Stimulated activated CD8-positive, alpha-beta memory T cell treated with anti-CD3 and anti-CD28 coated beads, Interleukin-12 subunit alpha, Interleukin-12 subunit beta, amount 100 ng/mL, for 24 hours (primary cell): ENCODE data around the gene ZEB2.
"Not testable (repeated sequence)": the region's sequence is repeated elsewhere in the genome, so short reads cannot be mapped to it uniquely, and the experiment has no call there.

ENCODE experiments used
- DNase-seq: peaks from one replicate; pipeline ENCODE4 v3.0.0-alpha.2; 2020; ENCODE audit errors: extremely low read depth

Gene ZEB2

GRCh38 chr2:144383571-144384100 lies 136.3 kb downstream of the ZEB2 start:
- no peak for DNase-seq

- DNase-seq, result no peak
These were observed 137.1 kb downstream of the ZEB2 start for GRCh38 chr2:144382849-144383248.

GRCh38 chr2:144381716-144382115 lies 138.2 kb downstream of the ZEB2 start:
- DNase-seq, result no peak

DNA sequence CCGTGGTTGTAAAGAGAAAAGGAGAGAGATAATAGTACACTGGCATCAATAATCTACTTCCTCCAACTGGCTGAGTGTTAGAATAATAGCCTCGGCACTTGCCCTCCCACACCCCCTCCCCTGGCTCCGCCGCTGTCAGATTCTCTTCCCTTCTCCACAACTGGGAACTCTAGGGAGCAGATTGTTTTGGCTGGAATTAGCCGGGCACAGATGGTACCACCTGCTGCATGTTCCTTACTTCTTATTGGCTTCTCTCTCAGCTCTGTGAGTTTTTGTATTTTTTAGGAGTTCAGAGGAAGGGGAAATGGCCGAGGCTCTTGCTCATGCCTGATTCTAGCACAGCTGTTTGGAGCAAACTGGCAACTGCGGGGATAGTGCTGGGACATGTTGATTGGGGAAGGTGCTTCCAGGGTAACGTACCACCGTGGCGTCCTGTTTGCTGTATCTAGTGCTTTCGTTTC lies 140.0 kb downstream of the ZEB2 start:
- DNase-seq, result no peak

GRCh38 chr2:144378551-144378950 lies 141.4 kb downstream of the ZEB2 start:
- no peak for DNase-seq

DNA sequence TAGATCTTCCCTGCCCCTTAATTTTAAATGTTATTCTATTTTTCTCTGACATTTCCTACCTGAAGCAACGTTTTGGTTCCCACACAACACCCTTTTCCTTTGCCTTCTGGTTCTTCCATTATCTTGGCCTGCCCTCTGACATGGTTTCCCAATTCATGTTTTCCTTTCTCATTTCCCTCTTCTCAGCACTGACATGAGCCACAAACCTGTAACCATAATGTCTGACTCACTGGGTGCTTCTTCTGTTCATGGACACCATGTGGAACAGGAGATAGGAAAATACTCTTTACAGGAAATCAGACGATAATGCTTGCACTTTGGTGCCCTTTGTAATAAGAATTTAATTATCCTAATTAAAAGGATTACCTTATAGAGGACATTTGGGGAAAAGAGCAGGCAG lies 142.0 kb downstream of the ZEB2 start:
- no peak for DNase-seq

DNA sequence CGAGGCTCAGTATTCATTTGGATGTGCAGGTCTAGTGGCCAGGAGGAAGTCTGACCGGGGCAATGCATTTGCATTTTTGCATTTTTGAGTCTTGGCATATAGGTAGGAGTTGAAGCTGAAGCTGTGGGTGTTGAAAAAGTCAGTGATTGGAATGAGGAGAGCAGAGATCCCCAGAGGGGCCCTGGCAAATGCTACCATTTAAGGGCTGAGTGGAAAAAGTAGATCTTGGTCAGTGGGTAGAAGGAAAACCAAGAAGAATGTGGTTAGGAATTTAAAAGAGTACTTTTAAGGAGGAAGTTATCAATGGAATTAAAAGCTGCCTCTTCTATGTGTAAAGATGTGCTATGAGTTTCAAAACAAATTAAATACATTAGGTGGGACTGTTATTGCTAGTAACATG lies 143.0 kb downstream of the ZEB2 start:
- no peak for DNase-seq

DNA sequence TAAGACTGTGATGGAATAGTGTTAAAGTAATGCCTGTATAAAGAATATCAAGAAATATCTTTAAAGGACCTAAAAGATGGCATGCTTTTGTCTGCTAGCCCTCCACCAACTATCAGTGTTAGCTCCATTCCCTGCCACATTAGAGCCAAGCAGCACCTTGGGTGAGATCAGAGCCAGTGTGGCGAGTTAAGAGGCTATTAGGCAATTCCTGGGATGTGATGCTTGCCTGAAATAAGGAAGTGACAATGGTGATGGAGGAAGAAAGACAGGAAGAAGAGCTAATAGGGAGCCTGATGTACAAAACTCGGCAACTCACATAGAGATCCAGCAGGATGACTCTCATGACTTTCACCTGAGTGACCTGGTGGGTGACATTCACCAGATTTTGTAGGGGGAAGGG lies 143.5 kb downstream of the ZEB2 start:
- no peak for DNase-seq

DNA sequence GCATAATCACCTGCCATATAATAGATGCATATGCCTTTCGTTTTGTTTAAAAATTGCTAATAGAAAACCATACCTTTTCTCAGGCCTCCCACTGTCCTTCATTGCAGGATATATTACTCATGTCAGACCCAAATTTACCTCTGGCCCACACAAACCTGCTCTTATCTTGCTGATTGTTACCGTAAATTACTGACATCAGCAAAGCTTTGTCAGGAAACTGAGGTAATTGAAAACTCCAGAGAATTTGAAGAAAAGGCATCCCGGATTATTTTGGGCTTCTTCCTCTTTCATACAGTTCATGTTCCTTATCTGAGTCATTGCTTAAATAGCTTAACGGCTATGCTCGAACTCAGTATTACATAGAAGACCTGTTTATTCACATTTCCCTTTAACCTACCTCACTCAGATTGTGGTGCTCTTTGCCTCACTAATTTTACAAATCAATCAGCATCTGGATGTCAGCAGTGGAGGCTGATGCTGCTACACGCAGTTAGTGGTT lies 145.7 kb downstream of the ZEB2 start:
- no peak for DNase-seq

- DNase-seq, result no peak
These were observed 147.4 kb downstream of the ZEB2 start for GRCh38 chr2:144372410-144373080.

- no peak for DNase-seq
These were observed 148.9 kb downstream of the ZEB2 start for GRCh38 chr2:144370937-144371584.

- no peak for DNase-seq
These were observed 150.5 kb downstream of the ZEB2 start for GRCh38 chr2:144369416-144369815.

DNA sequence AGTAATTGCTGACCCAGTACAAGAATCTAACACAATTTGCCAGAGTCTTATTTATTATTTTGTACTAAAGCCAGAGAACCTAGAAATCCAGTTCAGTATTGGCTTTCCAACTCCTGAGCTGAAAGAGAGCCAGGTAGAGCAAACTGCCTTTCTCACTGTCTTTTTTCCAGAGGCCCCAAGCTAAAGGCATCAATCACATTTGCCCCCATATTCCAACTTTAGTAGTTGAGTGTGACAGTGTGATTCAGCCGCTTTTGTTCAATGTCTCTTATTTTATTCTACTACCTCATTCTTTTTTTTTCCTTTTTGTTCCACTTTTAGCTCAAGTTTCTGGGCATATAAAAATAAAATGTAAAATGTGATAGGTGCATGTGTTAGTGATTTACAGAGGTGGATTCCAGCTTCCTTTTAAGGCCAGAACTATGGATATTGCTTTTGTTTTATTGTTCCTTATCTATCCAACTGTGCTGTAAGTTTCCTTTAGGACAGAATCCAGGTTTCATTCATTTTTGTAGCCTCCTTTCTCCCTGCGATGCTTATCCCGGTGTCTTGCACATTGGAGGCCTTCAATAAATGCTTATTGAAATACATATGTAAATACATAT lies 153.0 kb downstream of the ZEB2 start:
- DNase-seq, result no peak

DNA sequence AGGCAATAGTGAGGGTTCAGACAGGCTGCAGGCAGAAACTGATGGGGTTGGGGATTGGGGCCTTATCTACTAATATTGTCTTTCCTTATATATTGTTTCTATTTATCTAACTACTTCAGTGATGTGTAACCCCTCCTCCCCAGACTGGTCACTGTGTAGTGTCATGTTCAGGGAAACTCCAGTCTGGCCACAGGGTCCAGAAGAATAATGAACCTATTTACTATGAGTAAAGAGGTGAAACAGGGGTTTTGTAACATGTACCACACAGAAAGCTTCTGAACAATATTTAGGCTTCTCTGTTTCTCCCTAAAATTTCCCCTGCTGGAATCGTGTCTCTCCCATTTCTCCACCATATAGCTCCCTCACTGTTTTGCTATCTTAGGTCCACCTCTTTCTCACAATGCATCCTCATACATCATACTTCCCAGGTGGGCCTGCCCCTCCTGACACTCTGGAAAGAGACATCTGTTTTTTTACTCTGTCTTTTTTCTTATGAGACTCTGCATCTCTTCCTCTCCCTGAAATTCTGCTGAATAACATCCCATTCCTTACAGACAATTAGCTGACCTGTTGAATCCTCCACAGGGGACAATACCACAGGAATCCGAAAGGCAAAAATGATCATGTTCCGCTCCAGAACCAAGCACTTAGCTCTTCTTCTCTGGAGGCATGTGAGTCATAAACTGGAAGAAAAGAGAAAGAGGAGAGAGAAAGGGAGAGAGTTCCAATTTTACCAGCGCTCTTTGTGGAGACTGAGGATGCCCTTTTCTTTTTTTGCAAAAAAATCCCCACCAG lies 154.8 kb downstream of the ZEB2 start:
- DNase-seq, result no peak

DNA sequence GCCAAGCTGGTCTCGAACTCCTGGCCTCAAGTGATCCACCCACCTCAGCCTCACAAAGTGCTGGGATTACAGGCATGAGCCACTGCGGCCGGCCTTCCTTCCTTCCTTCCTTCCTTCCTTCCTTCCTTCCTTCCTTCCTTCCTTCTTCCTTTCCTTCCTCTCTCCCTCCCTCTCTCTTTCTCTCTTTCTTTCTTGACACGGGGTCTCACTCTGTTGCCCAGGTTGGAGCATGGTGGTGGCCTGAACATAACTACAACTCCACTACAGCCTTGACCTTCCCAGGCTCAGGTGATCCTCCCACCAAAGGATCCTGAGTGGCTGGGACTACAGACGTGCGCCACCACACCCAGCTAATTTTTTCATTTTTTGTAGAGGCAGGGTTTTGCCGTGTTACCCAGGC lies 155.7 kb downstream of the ZEB2 start:
- not testable (repeated sequence) for DNase-seq

GRCh38 chr2:144362401-144362800 lies 157.5 kb downstream of the ZEB2 start:
- no peak for DNase-seq

GRCh38 chr2:144361742-144362141 lies 158.2 kb downstream of the ZEB2 start:
- DNase-seq, result no peak

DNA sequence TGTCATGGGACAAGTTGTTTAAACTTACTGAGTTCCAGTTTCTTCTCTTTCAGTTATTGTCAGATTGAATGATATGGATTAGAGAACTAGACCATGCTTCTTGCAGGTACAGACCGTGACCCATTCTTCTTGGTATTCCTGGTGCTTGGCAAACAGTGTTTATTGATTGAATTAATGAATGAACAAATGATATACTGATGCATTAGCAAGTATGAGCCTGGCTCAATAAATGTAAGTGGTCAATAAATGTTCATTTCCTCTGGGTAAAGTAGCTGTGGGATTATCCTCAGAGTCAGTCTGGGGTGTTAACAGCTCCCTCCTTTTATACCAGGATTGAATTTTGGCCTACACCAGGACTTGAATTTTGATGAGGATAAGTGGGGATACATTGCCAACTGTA lies 160.2 kb downstream of the ZEB2 start:
- no peak for DNase-seq

DNA sequence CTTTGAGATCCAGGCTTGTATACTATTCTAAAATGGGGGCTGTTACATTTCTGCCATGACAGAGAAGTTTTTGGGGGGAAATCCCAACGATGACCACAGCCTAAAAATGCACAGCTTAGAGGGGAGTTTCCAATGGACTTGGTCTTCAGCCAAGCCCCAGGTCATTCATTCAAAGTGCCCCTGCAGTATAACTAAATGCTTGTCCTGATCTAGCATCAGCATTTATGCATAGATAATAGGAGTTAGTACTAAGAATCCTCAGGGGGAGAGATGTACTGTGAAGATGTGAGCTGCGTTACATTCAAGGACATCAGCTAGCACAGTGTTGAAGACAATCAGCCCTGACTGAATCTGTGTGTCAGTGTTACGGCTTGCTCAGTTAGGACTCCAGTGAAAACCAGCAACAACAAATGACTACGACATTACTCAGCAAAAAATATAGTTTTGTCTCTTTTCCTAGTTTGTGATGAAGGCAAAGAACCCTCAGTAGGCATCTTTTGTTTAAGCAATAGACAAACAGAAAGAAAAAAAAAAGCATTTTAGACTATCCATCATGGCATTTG lies 160.9 kb downstream of the ZEB2 start:
- no peak for DNase-seq

GRCh38 chr2:144358374-144358964 lies 161.4 kb downstream of the ZEB2 start:
- DNase-seq, result no peak
